Measurements from ENCODE around the gene DDR2. TPM values are rescaled to one million over a fixed set of nuclear protein-coding genes. Genes with fewer than 3 reads are reported as not detected.

Gene DDR2

GRCh38 chr1:162823771-162824525 lies 191.7 kb downstream of the DDR2 start:
- no peak overlapping the region for H4K8ac ChIP-seq (ENCODE audit: low read depth, low read length)
- no peak overlapping the region for H3K9ac ChIP-seq (ENCODE audit: low read length)
- DNase-seq: peak; percentile 73
- H3K4ac ChIP-seq (ENCODE audit: low read depth, low read length): no peak overlapping the region
- no peak overlapping the region for H3K4me3 ChIP-seq (ENCODE audit: low read length)
- H3K56ac ChIP-seq (ENCODE audit: low read length): no peak overlapping the region
- peaks cover 5% of the 10 kb centered on the region for H3K4me1 ChIP-seq (ENCODE audit: control insufficient read depth, low read depth, low read length)
- H3K4me2 ChIP-seq (ENCODE audit: low read length): no peak overlapping the region
- H3K27ac ChIP-seq (ENCODE audit: low read depth, low read length): no peak overlapping the region
- H2AK5ac ChIP-seq (ENCODE audit: low read length): no peak overlapping the region
- no peaks in the 10 kb centered on the region for H3K79me2 ChIP-seq (ENCODE audit: control insufficient read depth, insufficient read depth, low read length)
- H4K5ac ChIP-seq (ENCODE audit: low read length): no peak overlapping the region
- H2BK5ac ChIP-seq (ENCODE audit: low read length): no peak overlapping the region
- peak overlapping the region; percentile 36 for H2BK15ac ChIP-seq (replicated peaks; ENCODE audit: low read depth)
- no CpG with 5 or more reads among the region's 2 CpGs for WGBS (ENCODE audit: extremely low coverage, insufficient coverage, low lambda C conversion rate)
- H3K36me3 ChIP-seq (ENCODE audit: control insufficient read depth, insufficient read depth, low read length): no peaks in the 10 kb centered on the region
- no peaks in the 10 kb centered on the region for H3K27me3 ChIP-seq (ENCODE audit: insufficient read depth, low read length, poor library complexity)
- H3K79me1 ChIP-seq (ENCODE audit: low read length): no peaks in the 10 kb centered on the region
- no peak overlapping the region for H3K23ac ChIP-seq (ENCODE audit: low read length)
- H2BK120ac ChIP-seq (ENCODE audit: low read depth, low read length): no peak overlapping the region
- no peak overlapping the region for H3K18ac ChIP-seq (ENCODE audit: low read length)

- Histone ChIP-seq H3K36me3 (ENCODE audit: control insufficient read depth, insufficient read depth, low read length) (no peaks in the 10 kb centered on the region), H3K4me1 (ENCODE audit: control insufficient read depth, low read depth, low read length) (peaks cover 2% of the 10 kb centered on the region), H3K79me2 (ENCODE audit: control insufficient read depth, insufficient read depth, low read length) (no peaks in the 10 kb centered on the region), H3K4me3 (ENCODE audit: low read length) (no peak overlapping the region), H3K23ac (ENCODE audit: low read length) (no peak overlapping the region), H3K18ac (ENCODE audit: low read length) (no peak overlapping the region), H3K4me2 (ENCODE audit: low read length) (no peak overlapping the region), H4K8ac (ENCODE audit: low read depth, low read length) (no peak overlapping the region), H3K56ac (ENCODE audit: low read length) (no peak overlapping the region), H4K5ac (ENCODE audit: low read length) (no peak overlapping the region), H2BK15ac (replicated peaks; ENCODE audit: low read depth) (no peak overlapping the region), H3K27ac (ENCODE audit: low read depth, low read length) (no peak overlapping the region), H2BK120ac (ENCODE audit: low read depth, low read length) (no peak overlapping the region), H3K4ac (ENCODE audit: low read depth, low read length) (no peak overlapping the region), H3K9ac (ENCODE audit: low read length) (no peak overlapping the region), H3K79me1 (ENCODE audit: low read length) (no peaks in the 10 kb centered on the region), H2BK5ac (ENCODE audit: low read length) (no peak overlapping the region), H2AK5ac (ENCODE audit: low read length) (no peak overlapping the region), H3K27me3 (ENCODE audit: insufficient read depth, low read length, poor library complexity) (no peaks in the 10 kb centered on the region)
- WGBS (ENCODE audit: extremely low coverage, insufficient coverage, low lambda C conversion rate): no CpG with 5 or more reads among the region's 1 CpG
- DNase-seq: no peak
These were observed 197.0 kb downstream of the DDR2 start for GRCh38 chr1:162829268-162829667.

GRCh38 chr1:162832470-162832869 lies 200.2 kb downstream of the DDR2 start:
- no peak overlapping the region for H2BK5ac ChIP-seq (ENCODE audit: low read length)
- H3K18ac ChIP-seq (ENCODE audit: low read length): no peak overlapping the region
- no CpG with 5 or more reads among the region's 3 CpGs for WGBS (ENCODE audit: extremely low coverage, insufficient coverage, low lambda C conversion rate)
- H2BK120ac ChIP-seq (ENCODE audit: low read depth, low read length): no peak overlapping the region
- no peak overlapping the region for H4K5ac ChIP-seq (ENCODE audit: low read length)
- no peak overlapping the region for H2AK5ac ChIP-seq (ENCODE audit: low read length)
- H3K36me3 ChIP-seq (ENCODE audit: control insufficient read depth, insufficient read depth, low read length): no peaks in the 10 kb centered on the region
- H3K4me3 ChIP-seq (ENCODE audit: low read length): no peak overlapping the region
- DNase-seq: peak; percentile 71
- no peak overlapping the region for H3K9ac ChIP-seq (ENCODE audit: low read length)
- H3K4me2 ChIP-seq (ENCODE audit: low read length): no peak overlapping the region
- peak overlapping the region; percentile 74 for H2BK15ac ChIP-seq (replicated peaks; ENCODE audit: low read depth)
- no peak overlapping the region for H4K8ac ChIP-seq (ENCODE audit: low read depth, low read length)
- no peak overlapping the region for H3K56ac ChIP-seq (ENCODE audit: low read length)
- no peak overlapping the region for H3K4ac ChIP-seq (ENCODE audit: low read depth, low read length)
- H3K79me2 ChIP-seq (ENCODE audit: control insufficient read depth, insufficient read depth, low read length): no peaks in the 10 kb centered on the region
- no peak overlapping the region for H3K27ac ChIP-seq (ENCODE audit: low read depth, low read length)
- H3K27me3 ChIP-seq (ENCODE audit: insufficient read depth, low read length, poor library complexity): no peaks in the 10 kb centered on the region
- H3K4me1 ChIP-seq (ENCODE audit: control insufficient read depth, low read depth, low read length): peaks cover 2% of the 10 kb centered on the region
- no peak overlapping the region for H3K23ac ChIP-seq (ENCODE audit: low read length)
- no peaks in the 10 kb centered on the region for H3K79me1 ChIP-seq (ENCODE audit: low read length)

- Histone ChIP-seq H3K27me3 (ENCODE audit: insufficient read depth, low read length, poor library complexity) (no peaks in the 10 kb centered on the region), H3K18ac (ENCODE audit: low read length) (no peak overlapping the region), H3K9ac (ENCODE audit: low read length) (no peak overlapping the region), H4K5ac (ENCODE audit: low read length) (no peak overlapping the region), H3K4me1 (ENCODE audit: control insufficient read depth, low read depth, low read length) (peaks cover 2% of the 10 kb centered on the region), H2BK15ac (replicated peaks; ENCODE audit: low read depth) (no peak overlapping the region), H3K4me2 (ENCODE audit: low read length) (no peak overlapping the region), H3K79me1 (ENCODE audit: low read length) (no peaks in the 10 kb centered on the region), H3K4me3 (ENCODE audit: low read length) (no peak overlapping the region), H3K36me3 (ENCODE audit: control insufficient read depth, insufficient read depth, low read length) (no peaks in the 10 kb centered on the region), H3K56ac (ENCODE audit: low read length) (no peak overlapping the region), H2BK5ac (ENCODE audit: low read length) (no peak overlapping the region), H3K4ac (ENCODE audit: low read depth, low read length) (no peak overlapping the region), H3K23ac (ENCODE audit: low read length) (no peak overlapping the region), H3K27ac (ENCODE audit: low read depth, low read length) (no peak overlapping the region), H2AK5ac (ENCODE audit: low read length) (no peak overlapping the region), H4K8ac (ENCODE audit: low read depth, low read length) (no peak overlapping the region), H3K79me2 (ENCODE audit: control insufficient read depth, insufficient read depth, low read length) (no peaks in the 10 kb centered on the region), H2BK120ac (ENCODE audit: low read depth, low read length) (no peak overlapping the region)
- no CpG with 5 or more reads among the region's 3 CpGs for WGBS (ENCODE audit: extremely low coverage, insufficient coverage, low lambda C conversion rate)
- DNase-seq: no peak
These were observed 203.1 kb downstream of the DDR2 start for GRCh38 chr1:162835157-162835899.

Small RNA genes lying within 50 kb of the gene (small RNA-seq; reads per million reads assigned to genes)
- not detected for gene RN7SL861P (ENCODE audit: insufficient read depth)

All from mesendoderm (in vitro differentiated cells).